SU-DHL-6 (cell line): Measurements from ENCODE around the gene TET2.

Experiments
- EZH2phosphoT487 ChIP-seq: fragments of 200-600 bp; sonication (generic), shearing (Covaris generic); conservative IDR thresholded peaks from 2 replicates; pipeline ENCODE4 v1.6.1; 2018; ENCODE audit warnings: mild to moderate bottlenecking, antibody characterized with exemption, low read length, moderate library complexity, mixed read lengths
- TF ChIP-seq, protein P1 (sequence below): fragments of 200-600 bp; sonication (generic); IDR thresholded peaks from one replicate; pipeline ENCODE4 v1.5.1; 2017; ENCODE audit warnings: antibody characterized with exemption, mild to moderate bottlenecking, low read length, moderate library complexity; ENCODE audit not compliant: insufficient read depth, poor library complexity, severe bottlenecking

DNA sequence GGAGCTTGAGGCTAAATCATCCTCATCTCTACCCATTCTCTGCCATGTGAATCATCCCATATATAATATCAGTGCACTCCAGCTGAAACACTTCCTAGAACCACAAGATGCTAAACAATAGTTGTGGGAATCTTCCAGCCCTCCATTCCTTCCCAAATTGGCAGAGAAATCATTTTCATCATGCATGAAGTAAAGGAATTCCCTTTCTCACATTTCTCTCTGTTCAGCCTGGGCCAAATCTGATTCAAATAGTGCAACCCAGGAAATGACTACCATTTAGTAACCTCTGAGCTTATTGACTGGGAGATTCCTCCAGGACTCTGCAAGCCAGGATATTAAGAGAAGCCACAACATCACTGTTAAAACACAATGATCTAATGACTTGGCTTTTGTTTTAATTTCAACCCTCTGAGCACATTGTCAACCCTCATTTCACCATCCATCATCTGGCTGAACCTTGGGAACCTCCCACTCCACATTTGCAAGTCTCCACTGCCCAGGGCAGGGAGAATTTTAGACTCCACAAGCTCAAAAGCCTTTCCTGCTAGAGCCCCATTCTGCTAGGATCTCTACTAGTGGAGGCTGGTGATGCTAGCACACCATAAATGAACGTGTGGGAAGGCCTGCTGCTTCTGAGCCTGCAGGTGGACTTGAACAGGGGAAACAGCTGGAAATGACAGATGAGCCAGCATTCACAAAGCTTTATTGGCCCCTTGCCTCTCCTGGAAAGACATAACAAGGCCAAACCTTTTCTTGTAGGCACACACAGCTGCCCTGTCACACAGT lies 133.9 kb downstream of the TET2 start:
- TF ChIP-seq, protein P1, sequence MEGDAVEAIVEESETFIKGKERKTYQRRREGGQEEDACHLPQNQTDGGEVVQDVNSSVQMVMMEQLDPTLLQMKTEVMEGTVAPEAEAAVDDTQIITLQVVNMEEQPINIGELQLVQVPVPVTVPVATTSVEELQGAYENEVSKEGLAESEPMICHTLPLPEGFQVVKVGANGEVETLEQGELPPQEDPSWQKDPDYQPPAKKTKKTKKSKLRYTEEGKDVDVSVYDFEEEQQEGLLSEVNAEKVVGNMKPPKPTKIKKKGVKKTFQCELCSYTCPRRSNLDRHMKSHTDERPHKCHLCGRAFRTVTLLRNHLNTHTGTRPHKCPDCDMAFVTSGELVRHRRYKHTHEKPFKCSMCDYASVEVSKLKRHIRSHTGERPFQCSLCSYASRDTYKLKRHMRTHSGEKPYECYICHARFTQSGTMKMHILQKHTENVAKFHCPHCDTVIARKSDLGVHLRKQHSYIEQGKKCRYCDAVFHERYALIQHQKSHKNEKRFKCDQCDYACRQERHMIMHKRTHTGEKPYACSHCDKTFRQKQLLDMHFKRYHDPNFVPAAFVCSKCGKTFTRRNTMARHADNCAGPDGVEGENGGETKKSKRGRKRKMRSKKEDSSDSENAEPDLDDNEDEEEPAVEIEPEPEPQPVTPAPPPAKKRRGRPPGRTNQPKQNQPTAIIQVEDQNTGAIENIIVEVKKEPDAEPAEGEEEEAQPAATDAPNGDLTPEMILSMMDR, result no peak
- no peak for TF ChIP-seq EZH2phosphoT487
